Measurements from ENCODE around the gene CD4.

The CD4 gene

DNA sequence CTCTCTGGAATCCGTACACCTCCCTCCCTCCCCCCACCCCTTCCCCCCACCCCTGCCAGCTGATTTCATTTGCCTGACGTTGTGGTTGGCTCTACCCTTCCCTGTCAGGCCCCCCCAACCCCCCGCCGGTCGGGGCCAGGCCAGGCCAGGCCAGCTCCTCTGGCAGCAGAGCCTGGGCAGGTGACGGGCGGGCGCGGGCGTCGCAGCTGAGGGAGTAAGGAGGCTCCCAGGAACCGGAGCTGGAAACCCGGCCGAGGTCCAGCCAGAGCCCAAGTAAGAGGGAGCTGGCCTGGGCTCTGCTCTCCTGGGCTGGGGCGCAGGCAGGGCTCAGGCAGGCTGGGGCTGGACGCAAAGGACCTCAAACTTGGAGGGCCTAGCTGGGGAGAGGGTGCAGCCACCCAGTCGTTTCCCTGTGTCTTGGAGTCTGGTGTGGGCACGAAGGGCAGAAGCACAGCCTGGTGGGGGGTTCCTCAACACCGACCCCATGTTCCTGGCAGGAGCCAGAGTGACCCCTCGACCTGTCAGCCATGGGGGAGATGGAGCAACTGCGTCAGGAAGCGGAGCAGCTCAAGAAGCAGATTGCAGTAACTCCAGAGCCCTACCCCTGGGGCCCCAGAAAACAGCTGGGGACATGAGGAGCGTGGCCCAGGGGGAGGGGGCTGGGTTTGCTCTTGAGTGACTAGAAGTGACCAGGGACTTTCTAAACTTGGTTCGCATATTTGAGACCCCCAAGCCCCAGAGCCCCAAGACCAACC lies 51.6 kb downstream of the CD4 start, which contains the start of gene GNB3:
TSS of gene GNB3 (plus strand) at position 165 of the 755 bp plus-strand sequence. CDS start at position 528, 363 bp downstream.
- H3K4me1 ChIP-seq (ENCODE audit: control insufficient read depth, insufficient read depth, low read length): peaks cover 24% of the 10 kb centered on the region
- no peaks in the 10 kb centered on the region for H3K36me3 ChIP-seq (ENCODE audit: control insufficient read depth, insufficient read depth, low read length)
- no peak within 1 kb of the TSS for H3K9ac ChIP-seq (ENCODE audit: low read length)
- no peaks in the 10 kb centered on the region for H3K27me3 ChIP-seq (ENCODE audit: control insufficient read depth, insufficient read depth, low read length)
- no peak within 1 kb of the TSS for H3K4me3 ChIP-seq (ENCODE audit: low read length)
- H3K9me3 ChIP-seq (ENCODE audit: control insufficient read depth, low read length): no peaks in the 10 kb centered on the region

DNA sequence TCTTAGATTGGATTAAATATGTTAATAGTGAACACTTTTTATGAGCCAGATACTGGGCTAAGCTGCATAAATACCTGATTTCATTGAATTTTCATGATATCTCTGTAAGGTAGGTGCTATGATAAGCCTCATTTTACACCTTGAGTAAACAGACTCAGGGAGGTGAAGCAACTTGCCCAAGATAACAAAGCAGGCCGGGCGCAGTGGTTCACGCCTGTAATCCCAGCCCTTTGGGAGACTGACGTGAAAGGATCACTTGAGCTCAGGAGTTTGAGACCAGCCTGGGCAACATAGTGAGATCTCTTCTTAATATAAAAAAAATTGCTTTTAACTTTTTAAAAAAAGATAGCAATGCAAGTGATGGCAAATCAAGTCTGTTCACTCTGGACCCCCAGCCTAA lies 52.7 kb downstream of the CD4 start:
- Histone ChIP-seq H3K4me3 (ENCODE audit: low read length) (no peak overlapping the region), H3K9ac (ENCODE audit: low read length) (no peak overlapping the region), H3K4me1 (ENCODE audit: control insufficient read depth, insufficient read depth, low read length) (peaks cover 23% of the 10 kb centered on the region), H3K27me3 (ENCODE audit: control insufficient read depth, insufficient read depth, low read length) (no peaks in the 10 kb centered on the region), H3K36me3 (ENCODE audit: control insufficient read depth, insufficient read depth, low read length) (no peaks in the 10 kb centered on the region), H3K9me3 (ENCODE audit: control insufficient read depth, low read length) (no peaks in the 10 kb centered on the region)

DNA sequence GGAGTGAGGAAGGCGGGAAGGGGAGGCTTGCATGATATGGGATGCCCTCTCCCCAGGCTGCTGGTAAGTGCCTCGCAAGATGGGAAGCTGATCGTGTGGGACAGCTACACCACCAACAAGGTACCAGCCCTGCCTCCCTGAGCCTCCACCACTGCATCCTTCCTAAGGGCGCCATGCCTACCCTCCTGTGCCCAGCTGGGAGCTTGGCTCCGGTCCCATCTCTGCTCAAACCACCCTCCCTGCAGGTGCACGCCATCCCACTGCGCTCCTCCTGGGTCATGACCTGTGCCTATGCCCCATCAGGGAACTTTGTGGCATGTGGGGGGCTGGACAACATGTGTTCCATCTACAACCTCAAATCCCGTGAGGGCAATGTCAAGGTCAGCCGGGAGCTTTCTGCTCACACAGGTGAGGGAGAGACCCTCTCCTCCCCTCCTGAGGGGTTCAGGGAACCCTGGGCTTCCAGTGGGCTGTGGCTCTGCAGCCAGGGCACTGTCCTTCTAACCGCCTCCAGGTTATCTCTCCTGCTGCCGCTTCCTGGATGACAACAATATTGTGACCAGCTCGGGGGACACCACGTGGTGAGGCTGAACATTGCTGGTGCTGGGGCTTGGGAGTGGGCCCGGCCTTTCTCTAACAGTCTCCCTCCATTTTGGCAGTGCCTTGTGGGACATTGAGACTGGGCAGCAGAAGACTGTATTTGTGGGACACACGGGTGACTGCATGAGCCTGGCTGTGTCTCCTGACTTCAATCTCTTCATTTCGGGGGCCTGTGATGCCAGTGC lies 54.0 kb downstream of the CD4 start:
- Histone ChIP-seq H3K27me3 (ENCODE audit: control insufficient read depth, insufficient read depth, low read length) (no peaks in the 10 kb centered on the region), H3K9ac (ENCODE audit: low read length) (no peak overlapping the region), H3K9me3 (ENCODE audit: control insufficient read depth, low read length) (no peaks in the 10 kb centered on the region), H3K4me3 (ENCODE audit: low read length) (no peak overlapping the region), H3K36me3 (ENCODE audit: control insufficient read depth, insufficient read depth, low read length) (no peaks in the 10 kb centered on the region), H3K4me1 (ENCODE audit: control insufficient read depth, insufficient read depth, low read length) (peaks cover 23% of the 10 kb centered on the region)

DNA sequence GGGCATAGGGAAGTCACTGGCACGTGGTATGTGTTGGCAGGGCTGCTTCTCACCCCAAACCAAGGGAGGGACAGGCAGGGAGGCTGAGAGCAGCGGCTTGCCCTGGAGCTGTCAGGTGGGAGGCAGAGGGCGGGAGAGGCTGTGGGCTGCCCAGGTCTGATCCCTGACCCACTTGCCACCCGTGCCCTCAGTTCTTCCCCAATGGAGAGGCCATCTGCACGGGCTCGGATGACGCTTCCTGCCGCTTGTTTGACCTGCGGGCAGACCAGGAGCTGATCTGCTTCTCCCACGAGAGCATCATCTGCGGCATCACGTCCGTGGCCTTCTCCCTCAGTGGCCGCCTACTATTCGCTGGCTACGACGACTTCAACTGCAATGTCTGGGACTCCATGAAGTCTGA lies 56.1 kb downstream of the CD4 start:
- no peaks in the 10 kb centered on the region for H3K9me3 ChIP-seq (ENCODE audit: control insufficient read depth, low read length)
- H3K4me1 ChIP-seq (ENCODE audit: control insufficient read depth, insufficient read depth, low read length): peaks cover 27% of the 10 kb centered on the region
- H3K36me3 ChIP-seq (ENCODE audit: control insufficient read depth, insufficient read depth, low read length): no peaks in the 10 kb centered on the region
- no peaks in the 10 kb centered on the region for H3K27me3 ChIP-seq (ENCODE audit: control insufficient read depth, insufficient read depth, low read length)
- no peak overlapping the region for H3K4me3 ChIP-seq (ENCODE audit: low read length)
- no peak overlapping the region for H3K9ac ChIP-seq (ENCODE audit: low read length)

DNA sequence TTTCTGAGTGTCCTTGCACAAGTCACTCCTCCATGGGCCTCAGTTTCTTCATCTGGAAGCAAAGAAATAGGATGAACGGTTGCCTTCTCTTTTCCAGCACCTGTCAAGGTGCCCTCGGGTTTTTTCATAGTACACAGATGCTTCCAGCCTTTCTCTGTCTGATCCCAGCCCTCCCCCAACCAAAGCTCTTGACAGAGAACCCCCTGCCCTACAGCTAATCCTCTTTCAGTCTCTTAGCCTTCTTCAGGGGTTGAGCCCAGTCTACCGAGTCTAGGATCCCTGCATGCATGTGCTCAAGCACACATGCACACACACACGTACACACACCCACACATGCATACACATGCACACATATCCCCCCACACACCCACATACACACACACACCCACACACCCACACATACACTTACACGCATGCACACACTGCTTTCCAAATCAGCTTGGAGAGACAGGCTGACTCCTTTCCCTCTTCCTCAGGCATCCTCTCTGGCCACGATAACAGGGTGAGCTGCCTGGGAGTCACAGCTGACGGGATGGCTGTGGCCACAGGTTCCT lies 57.1 kb downstream of the CD4 start:
- H3K27me3 ChIP-seq (ENCODE audit: control insufficient read depth, insufficient read depth, low read length): no peaks in the 10 kb centered on the region
- no peaks in the 10 kb centered on the region for H3K9me3 ChIP-seq (ENCODE audit: control insufficient read depth, low read length)
- no peak overlapping the region for H3K9ac ChIP-seq (ENCODE audit: low read length)
- H3K4me3 ChIP-seq (ENCODE audit: low read length): no peak overlapping the region
- no peaks in the 10 kb centered on the region for H3K36me3 ChIP-seq (ENCODE audit: control insufficient read depth, insufficient read depth, low read length)
- H3K4me1 ChIP-seq (ENCODE audit: control insufficient read depth, insufficient read depth, low read length): peaks cover 29% of the 10 kb centered on the region

DNA sequence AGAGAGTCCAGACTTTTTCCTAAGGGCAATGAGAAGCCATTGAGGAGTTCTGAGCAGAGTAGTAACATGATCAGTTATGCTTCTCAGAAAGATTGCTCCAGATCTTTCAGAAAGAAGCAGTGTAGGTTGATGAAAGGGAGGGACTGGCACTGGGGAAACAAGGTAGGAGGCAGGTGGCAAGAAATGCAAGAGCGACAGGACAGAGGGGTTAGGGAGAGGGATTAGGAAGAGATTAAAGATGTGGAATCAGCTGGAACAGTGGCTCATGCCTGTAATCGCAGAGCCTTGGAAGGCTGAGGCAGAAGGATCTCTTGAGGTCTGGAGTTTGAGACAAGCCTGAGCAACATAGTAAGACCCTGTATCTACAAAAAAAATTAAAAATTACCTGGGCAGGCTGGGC lies 58.3 kb downstream of the CD4 start:
- no peaks in the 10 kb centered on the region for H3K36me3 ChIP-seq (ENCODE audit: control insufficient read depth, insufficient read depth, low read length)

DNA sequence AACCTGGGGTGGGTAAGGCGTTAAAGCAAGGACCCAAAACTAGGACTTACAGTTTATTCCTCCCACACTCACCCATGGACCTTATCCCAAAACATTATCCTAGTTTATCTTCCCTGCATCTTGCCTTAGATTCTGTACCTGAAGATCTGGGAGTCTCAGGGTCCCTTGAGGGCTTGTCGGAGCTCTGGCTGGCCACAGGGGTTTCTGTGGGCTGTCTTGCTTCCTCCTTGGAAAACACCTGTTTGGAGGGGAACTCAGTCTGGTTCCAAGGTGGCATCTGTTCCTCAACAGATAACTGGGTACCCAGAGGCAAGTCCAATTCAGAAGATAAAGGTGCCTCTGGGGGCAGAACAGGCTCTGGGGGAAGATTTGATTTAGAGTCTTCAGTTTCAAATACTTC lies 60.1 kb downstream of the CD4 start:
- no peaks in the 10 kb centered on the region for H3K36me3 ChIP-seq (ENCODE audit: control insufficient read depth, insufficient read depth, low read length)
- H3K9ac ChIP-seq (ENCODE audit: low read length): no peak overlapping the region

More for the DNA sequence above, 58.3 kb downstream of the CD4 start:
- Histone ChIP-seq H3K4me1 (ENCODE audit: control insufficient read depth, insufficient read depth, low read length) (peaks cover 19% of the 10 kb centered on the region), H3K9ac (ENCODE audit: low read length) (no peak overlapping the region), H3K4me3 (ENCODE audit: low read length) (no peak overlapping the region), H3K27me3 (ENCODE audit: control insufficient read depth, insufficient read depth, low read length) (no peaks in the 10 kb centered on the region), H3K9me3 (ENCODE audit: control insufficient read depth, low read length) (no peaks in the 10 kb centered on the region)

DNA sequence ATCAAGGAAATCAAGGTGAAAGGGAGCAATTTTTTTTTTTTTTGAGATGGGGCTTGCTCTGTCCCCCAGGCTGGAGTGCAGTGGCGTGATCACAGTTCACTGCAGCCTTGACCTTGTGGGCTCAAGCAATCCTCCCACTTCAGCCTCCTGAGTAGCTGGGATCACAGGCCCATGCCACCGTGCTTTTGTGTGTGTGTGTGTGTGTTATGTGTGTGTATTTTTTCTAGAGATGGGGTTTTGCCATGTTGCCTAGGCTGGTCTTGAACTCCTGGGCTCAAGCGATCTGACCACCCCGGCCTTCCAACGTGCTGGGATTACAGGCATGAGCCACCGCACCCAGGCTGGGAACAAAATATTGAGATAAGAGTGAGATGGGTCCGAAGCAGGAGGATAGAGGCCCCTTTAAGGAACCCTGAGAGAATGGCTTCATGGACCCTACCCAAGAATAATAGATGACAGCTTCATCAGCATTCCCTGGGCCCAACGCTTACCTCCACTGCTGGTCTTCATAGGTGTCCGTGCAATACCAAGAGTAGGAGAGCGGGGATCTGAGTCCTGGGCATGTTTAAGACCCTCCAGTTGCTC lies 60.7 kb downstream of the CD4 start:
- H3K36me3 ChIP-seq (ENCODE audit: control insufficient read depth, insufficient read depth, low read length): no peaks in the 10 kb centered on the region

More for the DNA sequence above, 60.1 kb downstream of the CD4 start:
- Histone ChIP-seq H3K4me1 (ENCODE audit: control insufficient read depth, insufficient read depth, low read length) (peaks cover 17% of the 10 kb centered on the region), H3K27me3 (ENCODE audit: control insufficient read depth, insufficient read depth, low read length) (no peaks in the 10 kb centered on the region), H3K9me3 (ENCODE audit: control insufficient read depth, low read length) (no peaks in the 10 kb centered on the region), H3K4me3 (ENCODE audit: low read length) (no peak overlapping the region)

DNA sequence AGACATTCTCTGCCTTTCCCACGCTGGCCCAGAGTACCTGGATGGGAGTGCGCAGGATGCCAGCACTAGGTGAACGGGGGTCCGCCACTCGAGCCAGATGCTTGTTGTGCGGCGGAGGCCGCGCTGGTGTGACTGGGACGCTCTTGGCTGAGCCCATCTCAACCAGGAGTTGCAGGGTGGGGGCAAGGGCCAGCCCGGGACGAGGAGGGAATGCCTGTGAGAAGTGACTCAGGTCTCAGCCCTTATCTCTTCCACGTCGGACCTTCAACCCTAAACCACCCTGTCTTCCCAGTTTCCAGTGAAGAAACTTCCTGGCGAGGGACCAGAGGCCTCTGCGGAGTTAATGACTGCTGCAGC lies 61.4 kb downstream of the CD4 start:
- Histone ChIP-seq H3K27me3 (ENCODE audit: control insufficient read depth, insufficient read depth, low read length) (no peaks in the 10 kb centered on the region), H3K9me3 (ENCODE audit: control insufficient read depth, low read length) (no peaks in the 10 kb centered on the region), H3K9ac (ENCODE audit: low read length) (no peak overlapping the region), H3K4me3 (ENCODE audit: low read length) (no peak overlapping the region), H3K36me3 (ENCODE audit: control insufficient read depth, insufficient read depth, low read length) (no peaks in the 10 kb centered on the region), H3K4me1 (ENCODE audit: control insufficient read depth, insufficient read depth, low read length) (peaks cover 17% of the 10 kb centered on the region)

More for the DNA sequence above, 60.7 kb downstream of the CD4 start:
- peaks cover 17% of the 10 kb centered on the region for H3K4me1 ChIP-seq (ENCODE audit: control insufficient read depth, insufficient read depth, low read length)
- no peaks in the 10 kb centered on the region for H3K27me3 ChIP-seq (ENCODE audit: control insufficient read depth, insufficient read depth, low read length)
- no peak overlapping the region for H3K4me3 ChIP-seq (ENCODE audit: low read length)
- no peaks in the 10 kb centered on the region for H3K9me3 ChIP-seq (ENCODE audit: control insufficient read depth, low read length)
- H3K9ac ChIP-seq (ENCODE audit: low read length): no peak overlapping the region

DNA sequence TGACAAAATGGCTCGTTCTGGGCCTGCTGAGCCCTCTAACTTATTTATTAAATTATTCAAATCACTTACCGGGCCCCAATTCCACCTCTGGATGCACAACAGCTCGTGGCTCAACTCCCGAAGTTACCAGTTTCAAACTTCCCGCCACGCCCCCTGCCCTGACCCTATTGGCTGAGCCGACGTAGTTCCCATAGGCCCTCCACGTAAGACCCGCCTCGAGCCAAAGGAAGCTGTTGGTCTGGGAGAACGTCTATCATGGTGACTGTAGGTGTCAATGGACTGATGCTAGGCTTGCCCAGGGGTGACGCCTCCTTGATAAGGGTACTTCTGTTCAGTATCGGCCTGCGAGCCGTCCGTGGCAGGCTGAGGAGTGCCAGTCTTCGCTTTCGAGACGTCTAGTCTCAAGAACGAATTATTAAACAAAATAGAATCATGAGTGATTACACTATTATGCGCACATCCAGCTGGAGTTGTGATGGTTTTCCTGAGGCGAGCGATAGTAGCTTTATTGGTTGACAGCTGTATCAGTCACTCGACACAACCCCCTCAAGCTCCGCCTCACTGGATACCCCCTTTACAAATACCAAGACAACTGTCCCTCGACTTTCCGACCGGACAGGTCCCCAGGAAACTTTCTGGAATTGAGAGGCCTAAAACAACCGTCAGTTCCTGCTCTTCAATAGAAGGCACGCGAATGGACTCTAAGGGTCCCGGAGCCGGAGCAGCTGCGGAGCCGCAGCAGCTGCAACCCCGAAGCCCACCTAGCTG lies 62.0 kb downstream of the CD4 start, which contains the start of gene CDCA3:
TSS of gene CDCA3 (minus strand) at position 134 of the 768 bp plus-strand sequence. CDS start 334 bp downstream, outside the sequence.
- H3K4me1 ChIP-seq (ENCODE audit: control insufficient read depth, insufficient read depth, low read length): peaks cover 17% of the 10 kb centered on the region
- peak within 1 kb of the TSS; percentile 85 for H3K9ac ChIP-seq (ENCODE audit: low read length)
- H3K36me3 ChIP-seq (ENCODE audit: control insufficient read depth, insufficient read depth, low read length): peaks cover 2% of the 10 kb centered on the region
- no peaks in the 10 kb centered on the region for H3K9me3 ChIP-seq (ENCODE audit: control insufficient read depth, low read length)
- peak within 1 kb of the TSS; percentile 96 for H3K4me3 ChIP-seq (ENCODE audit: low read length)
- H3K27me3 ChIP-seq (ENCODE audit: control insufficient read depth, insufficient read depth, low read length): no peaks in the 10 kb centered on the region

DNA sequence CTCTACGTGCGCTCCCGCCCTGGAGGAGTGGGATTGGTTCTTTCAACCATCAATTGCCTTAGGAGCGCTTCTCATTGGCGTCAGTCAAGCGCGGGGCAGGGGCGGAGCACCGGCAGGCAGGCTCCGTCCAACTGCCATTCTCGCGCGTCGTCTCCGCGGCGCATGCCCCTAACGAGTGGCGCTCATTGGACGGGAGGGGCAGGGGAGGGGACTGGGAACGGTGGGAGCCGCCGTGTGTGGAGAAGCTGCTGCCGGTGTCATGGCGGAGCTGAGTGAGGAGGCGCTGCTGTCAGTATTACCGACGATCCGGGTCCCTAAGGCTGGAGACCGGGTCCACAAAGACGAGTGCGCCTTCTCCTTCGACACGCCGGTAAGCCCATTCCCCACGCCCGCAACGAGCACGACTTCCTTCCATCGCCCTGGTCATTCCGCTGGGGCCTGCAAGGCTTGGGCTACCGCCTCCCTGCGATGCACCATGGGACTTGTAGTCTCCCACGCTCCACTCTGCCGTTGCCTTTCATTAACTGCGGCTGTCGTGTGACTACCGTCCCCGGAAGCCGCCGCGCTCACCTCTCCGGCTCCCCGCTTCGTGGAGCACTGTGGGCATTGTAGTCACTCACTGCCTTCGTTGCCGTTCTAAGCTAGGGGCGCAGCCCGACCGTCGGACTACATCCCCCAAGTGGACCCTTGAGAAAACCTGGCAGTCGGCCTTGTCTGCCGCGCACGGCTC lies 62.8 kb downstream of the CD4 start, which contains the start of gene USP5:
TSS of gene USP5 (plus strand) at position 230 of the 730 bp plus-strand sequence. CDS start at position 260, 30 bp downstream.
- H3K4me3 ChIP-seq (ENCODE audit: low read length): peak within 1 kb of the TSS; percentile 96
- H3K9ac ChIP-seq (ENCODE audit: low read length): peak within 1 kb of the TSS; percentile 85
- peaks cover 17% of the 10 kb centered on the region for H3K4me1 ChIP-seq (ENCODE audit: control insufficient read depth, insufficient read depth, low read length)
- peaks cover 10% of the 10 kb centered on the region for H3K36me3 ChIP-seq (ENCODE audit: control insufficient read depth, insufficient read depth, low read length)
- no peaks in the 10 kb centered on the region for H3K9me3 ChIP-seq (ENCODE audit: control insufficient read depth, low read length)
- H3K27me3 ChIP-seq (ENCODE audit: control insufficient read depth, insufficient read depth, low read length): no peaks in the 10 kb centered on the region
